ENCODE results near the gene ARAF.
"Not testable (repeated sequence)": the region's sequence is repeated elsewhere in the genome, so short reads cannot be mapped to it uniquely, and the experiment has no call there.

The ARAF gene

GRCh38 chrX:47560934-47561658 lies at the start of gene ARAF:
Gene ARAF, plus strand, starts transcription at chrX:47561205. Its CDS starts 1,763 bp downstream, at chrX:47562968.
- DNase-seq: peak; percentile 96

GRCh38 chrX:47512383-47512782 lies 48.6 kb upstream of the ARAF start:
- DNase-seq: not testable (repeated sequence)

DNA sequence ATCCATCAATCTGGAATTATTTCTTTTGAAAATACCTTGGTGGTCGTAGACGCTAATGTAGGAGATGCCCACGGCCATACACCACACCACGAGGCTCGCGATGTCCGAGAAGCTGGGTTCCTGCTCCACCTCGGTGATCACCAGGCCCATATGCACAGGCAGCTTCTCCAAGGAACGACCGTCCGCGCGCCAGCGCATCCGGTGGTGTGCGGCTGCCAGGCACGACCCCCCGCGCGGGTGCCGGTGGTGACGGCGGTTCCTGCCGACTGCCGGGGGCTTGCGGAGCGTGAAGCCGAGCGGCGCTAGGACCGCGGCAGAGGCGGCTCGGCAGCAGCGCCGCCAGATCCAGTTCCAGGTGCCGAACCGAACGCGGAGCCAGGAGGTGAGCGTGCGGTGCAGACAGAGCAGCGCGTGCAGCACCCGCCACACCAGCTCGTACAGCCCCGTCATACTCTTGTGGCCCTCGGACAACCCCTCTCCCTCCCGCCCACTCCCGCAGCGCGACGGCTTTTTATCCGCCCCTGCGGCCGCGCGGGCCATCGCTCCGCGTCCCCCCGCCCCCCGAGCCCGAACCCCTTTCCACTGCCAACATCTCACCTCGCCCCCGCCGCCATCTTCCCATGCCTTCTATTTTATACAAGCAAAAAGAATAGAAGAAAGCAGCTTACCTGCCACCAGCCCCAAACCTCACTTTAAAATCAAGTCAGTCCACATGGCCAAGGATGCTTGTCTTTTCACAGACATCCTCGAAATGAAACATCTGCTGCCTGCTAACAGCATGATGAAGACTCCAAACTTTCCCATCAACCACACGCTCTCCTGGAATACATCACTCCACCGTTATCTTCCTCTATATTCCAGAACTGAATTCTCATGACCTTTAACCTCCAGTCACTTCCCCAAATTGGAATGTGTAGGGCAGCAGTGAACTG lies 47.7 kb upstream of the ARAF start:
- not testable (repeated sequence) for DNase-seq

GRCh38 chrX:47514533-47515235 lies 46.3 kb upstream of the ARAF start:
- DNase-seq: no peak

- DNase-seq: no peak
Observed at GRCh38 chrX:47515941-47516665, 44.9 kb upstream of the ARAF start.

- no peak for DNase-seq
Observed at GRCh38 chrX:47518144-47518543, 42.9 kb upstream of the ARAF start.

GRCh38 chrX:47523297-47523696 lies 37.7 kb upstream of the ARAF start:
- peak; percentile 60 for DNase-seq

- DNase-seq: no peak
Observed at GRCh38 chrX:47523713-47524166, 37.3 kb upstream of the ARAF start.

GRCh38 chrX:47529548-47529947 lies 31.5 kb upstream of the ARAF start:
- DNase-seq: no peak

DNA sequence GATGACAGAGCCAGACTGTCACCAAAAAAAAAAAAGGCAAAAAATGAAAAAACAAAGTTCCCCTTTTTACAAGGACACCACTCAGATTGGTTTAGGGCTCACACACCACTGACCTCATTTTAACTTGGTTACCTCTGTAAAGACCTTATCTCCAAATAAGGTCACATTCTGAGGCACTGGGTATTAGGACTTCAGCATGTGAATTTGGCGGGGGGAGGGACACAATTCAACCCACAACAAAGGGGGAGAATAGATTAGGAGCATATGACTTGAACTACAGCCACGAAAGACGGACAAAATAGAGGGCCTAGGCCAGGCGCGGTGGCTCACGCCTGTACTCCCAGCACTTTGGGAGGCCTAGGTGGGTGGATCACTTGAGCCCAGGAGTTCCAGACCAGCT lies 31.0 kb upstream of the ARAF start:
- no peak for DNase-seq

- DNase-seq: no peak
Observed at GRCh38 chrX:47539860-47540259, 21.1 kb upstream of the ARAF start.

- DNase-seq: peak; percentile 83
Observed at GRCh38 chrX:47540754-47541538, 20.1 kb upstream of the ARAF start.

DNA sequence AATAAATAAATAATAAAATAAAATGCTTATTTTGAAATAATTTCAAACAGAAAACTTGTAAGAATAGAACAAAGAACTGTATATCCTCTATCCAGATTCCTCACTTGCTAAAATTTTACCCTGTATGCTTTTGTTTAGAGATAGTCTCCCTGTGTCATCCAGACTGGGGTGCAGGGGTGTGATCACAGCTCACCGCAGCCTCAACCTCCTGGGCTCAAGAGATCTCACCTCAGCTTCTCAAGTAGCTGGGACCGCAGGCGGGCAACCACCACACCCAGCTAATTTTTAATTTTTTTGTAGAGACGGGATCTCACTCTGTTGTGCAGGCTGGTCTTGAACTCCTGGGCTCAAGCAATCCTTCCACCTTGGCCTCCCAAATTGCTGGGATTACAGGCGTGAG lies 17.5 kb upstream of the ARAF start:
- no peak for DNase-seq

DNA sequence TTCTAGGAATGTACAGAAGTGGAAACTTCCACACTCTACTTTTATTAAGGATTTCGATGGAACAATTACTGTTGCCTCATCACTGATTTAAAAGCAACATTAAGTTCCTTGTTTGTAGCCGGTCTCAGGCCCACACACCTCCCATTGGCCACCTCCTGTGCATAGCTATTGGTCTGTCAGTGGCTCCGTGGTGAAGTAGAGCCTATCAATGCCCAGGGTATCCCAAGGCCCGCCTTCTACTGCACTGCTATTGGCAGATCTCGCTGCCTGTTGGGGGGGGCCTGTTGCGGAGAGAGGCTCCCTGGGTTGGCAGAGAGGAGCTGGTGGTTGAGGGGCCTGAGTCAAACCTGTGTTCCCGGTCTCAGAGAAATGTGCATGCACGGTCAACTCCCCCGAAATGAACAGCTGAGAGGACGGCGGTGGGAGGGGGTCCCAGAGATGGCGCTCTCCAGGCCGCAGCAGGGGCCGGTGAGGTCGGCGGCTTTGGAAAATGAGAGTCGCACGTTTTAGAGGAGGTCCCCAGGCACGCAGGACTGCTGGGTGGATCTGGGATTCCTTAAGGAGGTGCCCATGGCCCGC lies 4.9 kb upstream of the ARAF start:
- peak; percentile 79 for DNase-seq

DNA sequence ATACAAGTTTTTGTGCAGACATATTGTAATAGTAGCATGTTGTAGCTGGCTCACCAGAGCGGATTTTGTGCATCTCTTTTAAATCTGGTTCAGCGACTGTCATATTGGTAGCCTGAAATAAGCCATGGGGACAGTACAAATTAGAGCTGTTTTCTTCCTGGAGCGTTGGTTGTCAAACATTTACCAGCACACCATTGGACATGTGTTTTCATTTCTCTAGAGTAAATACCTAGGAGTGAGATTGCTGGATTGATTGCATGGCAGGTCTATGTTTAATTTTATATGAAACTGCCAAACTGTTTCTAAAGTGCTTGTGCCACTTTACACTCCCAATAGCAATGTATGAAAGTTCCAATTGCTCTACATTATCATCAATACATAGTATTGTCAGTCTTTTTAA lies 2.6 kb upstream of the ARAF start:
- DNase-seq: no peak

DNA sequence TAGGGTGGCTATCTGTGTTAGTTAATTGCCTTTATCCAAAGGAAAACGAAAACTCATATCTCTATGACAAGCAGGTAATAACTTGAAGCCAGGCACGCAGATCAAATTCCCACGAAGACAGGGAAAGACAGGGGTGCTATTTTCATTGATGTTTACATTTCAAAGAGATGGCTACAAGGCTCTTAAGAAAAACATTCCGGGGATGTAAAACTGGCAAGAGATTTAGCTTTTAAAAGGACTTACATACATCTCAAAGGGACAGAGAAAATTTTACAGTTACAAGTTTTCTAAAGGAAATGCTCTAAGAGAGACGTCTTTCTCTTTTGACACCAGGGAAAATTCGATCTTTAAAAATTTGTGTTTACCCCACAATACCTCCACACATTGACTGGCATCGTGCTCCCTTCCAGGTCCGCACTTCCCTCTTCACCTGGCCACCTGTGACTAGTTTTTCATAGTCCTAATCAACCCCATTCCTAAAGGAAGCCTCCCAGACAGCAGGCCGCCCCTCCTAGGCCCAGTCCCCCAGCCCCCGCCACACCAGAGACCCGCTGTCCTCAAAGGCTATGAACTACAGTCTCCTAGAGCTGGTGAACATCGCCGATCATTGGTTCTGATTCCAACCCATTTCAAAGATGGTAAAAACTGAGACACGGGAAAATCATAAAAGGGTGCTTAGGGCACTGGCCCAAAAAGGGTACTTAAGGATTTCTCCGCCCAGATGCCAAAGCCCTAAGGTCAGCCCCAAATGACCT lies 649 bp upstream of the ARAF start:
- no peak for DNase-seq

DNA sequence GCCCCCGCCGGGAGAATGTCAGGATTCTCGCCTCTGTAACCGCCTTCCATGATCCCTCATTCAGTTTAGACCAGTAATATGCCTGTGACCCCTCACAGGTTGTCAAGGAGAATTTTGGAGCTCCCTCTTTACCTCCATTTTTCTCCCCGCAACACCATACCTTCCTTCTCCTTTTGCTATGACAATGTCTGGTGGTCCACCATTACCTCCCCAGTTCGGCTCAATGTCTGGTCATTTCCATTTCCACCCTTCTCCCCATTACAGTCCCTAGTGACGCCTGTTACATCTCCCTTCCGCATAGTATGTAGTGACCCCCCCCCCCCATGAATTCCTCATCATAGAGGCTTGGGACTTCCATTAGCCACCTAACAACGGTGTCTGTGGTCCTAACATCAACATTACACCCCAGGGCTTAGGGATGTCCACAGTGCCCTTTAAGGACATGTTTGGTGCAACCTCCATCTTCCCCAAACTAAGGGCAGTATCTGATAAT lies 700 bp downstream of the ARAF start:
- no peak for DNase-seq

- DNase-seq: no peak
Observed at GRCh38 chrX:47562615-47563243, 1.7 kb downstream of the ARAF start.

GRCh38 chrX:47563801-47564315 lies 2.9 kb downstream of the ARAF start:
- no peak for DNase-seq
